Progenitor cell of endocrine pancreas (in vitro differentiated cells): ENCODE measurements around the gene ANKRD66. TPM values are rescaled to one million over a fixed set of nuclear protein-coding genes. Genes with fewer than 3 reads are reported as not detected.

ENCODE experiments used
- DNase-seq: peaks from one replicate; pipeline ENCODE4 v3.0.0; 2021; ENCODE audit warnings: low spot score; ENCODE audit not compliant: unreplicated experiment
- H3K27ac Mint-ChIP-seq: 2 replicates; pipeline ENCODE4 v1.8.0; 2021; ENCODE audit warnings: mild to moderate bottlenecking, moderate library complexity, mixed read lengths
- H3K27me3 Mint-ChIP-seq: 2 replicates; pipeline ENCODE4 v1.8.0; 2021; ENCODE audit warnings: mixed read lengths
- H3K36me3 Mint-ChIP-seq: 2 replicates; pipeline ENCODE4 v1.8.0; 2022; ENCODE audit warnings: mixed read lengths; ENCODE audit not compliant: insufficient read depth
- H3K4me1 Mint-ChIP-seq: 2 replicates; pipeline ENCODE4 v1.8.0; 2021; ENCODE audit warnings: low read depth, mixed read lengths
- H3K4me3 Mint-ChIP-seq: 2 replicates; pipeline ENCODE4 v1.8.0; 2021; ENCODE audit warnings: low read depth, mild to moderate bottlenecking, moderate library complexity, mixed read lengths
- H3K9me3 Mint-ChIP-seq: 2 replicates; pipeline ENCODE4 v1.8.0; 2021; ENCODE audit warnings: low read depth, mixed read lengths
- CTCF ChIP-seq: fragments of 200-600 bp; sonication (generic); IDR thresholded peaks from one replicate; pipeline ENCODE4 v1.5.0; 2021; ENCODE audit warnings: antibody characterized with exemption, mild to moderate bottlenecking; ENCODE audit not compliant: unreplicated experiment
- total RNA-seq: library from RNA; stranded (reverse); gene quantifications from 2 replicates; pipeline ENCODE4 v1.2.1, GENCODE V29; 2021

ANKRD66 gene
- total RNA-seq, 1 donor from 2014 or later = not detected

- Mint-ChIP-seq H3K27ac (no peak overlapping the region), H3K27me3 (peaks cover 27% of the 10 kb centered on the region), H3K4me1 (peaks cover 5% of the 10 kb centered on the region), H3K4me3 (no peak overlapping the region), H3K9me3 (no peaks in the 10 kb centered on the region), H3K36me3 (no peaks in the 10 kb centered on the region)
- DNase-seq = no peak
- no peak for TF ChIP-seq CTCF
These were observed 52.9 kb downstream of the ANKRD66 start for GRCh38 chr6:46799657-46800056.

- Mint-ChIP-seq H3K27ac (no peak overlapping the region), H3K36me3 (no peaks in the 10 kb centered on the region), H3K4me3 (no peak overlapping the region), H3K9me3 (peaks cover 23% of the 10 kb centered on the region), H3K27me3 (peaks cover 5% of the 10 kb centered on the region), H3K4me1 (peaks cover 2% of the 10 kb centered on the region)
- no peak for TF ChIP-seq CTCF
- no peak for DNase-seq
These were observed 62.1 kb downstream of the ANKRD66 start for GRCh38 chr6:46808806-46809205.

Other genes with a start within 250 kb of the ANKRD66 start
- 6.7 and 10.3 TPM in 2 replicates for gene CYP39A1, start 94.1 kb upstream of the ANKRD66 start, total RNA-seq
- gene SLC25A27, start 94.0 kb upstream of the ANKRD66 start, total RNA-seq = 31.9 TPM in 2 replicates
- 0.17 and 0.93 TPM in 2 replicates for gene TDRD6, start 59.0 kb upstream of the ANKRD66 start, total RNA-seq
- gene PLA2G7, start 11.6 kb upstream of the ANKRD66 start, total RNA-seq = 0.29 and 0.93 TPM in 2 replicates
- 2.6 and 4.1 TPM in 2 replicates for gene MEP1A, start 46.5 kb downstream of the ANKRD66 start, total RNA-seq
- 0.04 TPM in 1 of 2 replicates, not detected in the other for gene ADGRF5, start 175.0 kb downstream of the ANKRD66 start, total RNA-seq